ENCODE measurements around the gene GNB1L. TPM values are rescaled to one million over a fixed set of nuclear protein-coding genes. Genes with fewer than 3 reads are reported as not detected.

GNB1L gene
- total RNA-seq, 1 experiment from 2014 or later, result 18.0 TPM

- peaks cover 8% of the 10 kb centered on the region for H3K4me1 Mint-ChIP-seq
- H3K27ac Mint-ChIP-seq, result no peak overlapping the region
- ChIA-PET CTCF (interaction anchor here (1.4 to 2.3 kb wide), 3 partner anchors 19 to 138 kb away, joined by 5 to 12 read pairs (median 9); no protein-coding TSS in a partner anchor), POLR2A (no interaction called here)
- DNase-seq (ENCODE audit: low spot score), result peak; percentile 0
- no peak for TF ChIP-seq ATF1 (CRISPR knock-in tag; IDR thresholded peaks at IDR 0.05)
- no peak for TF ChIP-seq ZNF219 (CRISPR knock-in tag; IDR thresholded peaks at IDR 0.05; ENCODE audit: borderline replicate concordance)
- no peak for TF ChIP-seq AR (CRISPR knock-in tag; IDR thresholded peaks at IDR 0.05)
- TF ChIP-seq KAT7 (CRISPR knock-in tag; IDR thresholded peaks at IDR 0.05; ENCODE audit: borderline replicate concordance), result no peak
- no peak for TF ChIP-seq FOXJ3 (CRISPR knock-in tag; IDR thresholded peaks at IDR 0.05; ENCODE audit: borderline replicate concordance)
- no peak for TF ChIP-seq GABPB1 (CRISPR knock-in tag; IDR thresholded peaks at IDR 0.05)
- no peak for TF ChIP-seq MYBL2 (CRISPR knock-in tag; IDR thresholded peaks at IDR 0.05)
- TF ChIP-seq TP53 (CRISPR knock-in tag; IDR thresholded peaks at IDR 0.05), result no peak
- TF ChIP-seq AFF4 (CRISPR knock-in tag; IDR thresholded peaks at IDR 0.05; ENCODE audit: borderline replicate concordance), result no peak
- no peak for TF ChIP-seq CREB1 (CRISPR knock-in tag; IDR thresholded peaks at IDR 0.05)
- no peak for TF ChIP-seq STAT6 (CRISPR knock-in tag; conservative IDR thresholded peaks at IDR 0.05; ENCODE audit: low read depth)
- no peak for TF ChIP-seq ZNF532 (CRISPR knock-in tag; IDR thresholded peaks at IDR 0.05; ENCODE audit: borderline replicate concordance)
- TF ChIP-seq ATF3 (CRISPR knock-in tag; conservative IDR thresholded peaks at IDR 0.05), result no peak
- TF ChIP-seq ERG (CRISPR knock-in tag; IDR thresholded peaks at IDR 0.05), result no peak
- peaks cover 58% of the 10 kb centered on the region for H3K27me3 Mint-ChIP-seq (ENCODE audit: low read depth)
- no peak overlapping the region for H3K4me3 Mint-ChIP-seq
- no peaks in the 10 kb centered on the region for H3K9me3 Mint-ChIP-seq
- no peak for ATAC-seq
- no peaks in the 10 kb centered on the region for H3K36me3 Mint-ChIP-seq
These were observed 82.3 kb downstream of the GNB1L start for GRCh38 chr22:19772422-19772672.

Data from WTC11 (cell line).